Keratinocyte (primary cell): Measurements from ENCODE around the gene TRAPPC10. TPM values are rescaled to one million over a fixed set of nuclear protein-coding genes. Genes with fewer than 3 reads are reported as not detected.

Experiments
- DNase-seq: peaks from one replicate; pipeline ENCODE4 v3.0.0-alpha.2; 2011; ENCODE audit warnings: low read depth, missing footprints, low spot score
- FAIRE-seq: peaks from 2 replicates; lab custom pipeline; 2011; peaks lifted over from hg19 to GRCh38; lab: Jason Lieb, UNC
- H2AFZ ChIP-seq: 2 replicates; pipeline ENCODE4 v1.6.0; 2012; ENCODE audit warnings: low read length, control low read depth, inconsistent platforms; ENCODE audit not compliant: control insufficient read depth
- H3K27ac ChIP-seq: 2 replicates; pipeline ENCODE4 v1.5.1; 2011; ENCODE audit warnings: low read length; ENCODE audit not compliant: control insufficient read depth, insufficient read depth
- H3K27me3 ChIP-seq: 3 replicates; pipeline ENCODE4 v1.6.0; 2011; ENCODE audit warnings: low read length; ENCODE audit not compliant: control insufficient read depth, insufficient read depth; ENCODE audit errors: extremely low read depth
- H3K36me3 ChIP-seq, 2 experiments: 2 replicates in 1 of 2; 3 replicates in 1 of 2; pipeline ENCODE4 v1.5.1; 2011; ENCODE audit warnings: low read length in 2 of 2, mild to moderate bottlenecking in 1 of 2; ENCODE audit not compliant: control insufficient read depth in 2 of 2, insufficient read depth in 2 of 2; ENCODE audit errors: extremely low read depth in 1 of 2
- H3K4me1 ChIP-seq: 3 replicates; pipeline ENCODE4 v1.5.1; 2011; ENCODE audit warnings: low read length; ENCODE audit not compliant: control insufficient read depth, insufficient read depth; ENCODE audit errors: extremely low read depth
- H3K4me2 ChIP-seq: 3 replicates; pipeline ENCODE4 v1.6.0; 2011; ENCODE audit warnings: low read depth, low read length; ENCODE audit not compliant: control insufficient read depth, insufficient read depth; ENCODE audit errors: extremely low read depth
- H3K4me3 ChIP-seq, 3 experiments: fragments of 200-600 bp in 1 of 3; sonication (generic) in 1 of 3; 2 replicates in 2 of 3; 3 replicates in 1 of 3; pipeline ENCODE4 v1.5.1; 2011 to 2016; ENCODE audit warnings: low read length in 3 of 3, mild to moderate bottlenecking in 3 of 3, control low read depth in 2 of 3, inconsistent platforms in 1 of 3, low read depth in 1 of 3, mixed read lengths in 1 of 3, mixed run types in 1 of 3, moderate library complexity in 1 of 3; ENCODE audit not compliant: control insufficient read depth in 2 of 3, insufficient read depth in 2 of 3; ENCODE audit errors: extremely low read depth in 1 of 3
- H3K79me2 ChIP-seq: 2 replicates; pipeline ENCODE4 v1.6.0; 2012; ENCODE audit warnings: low read length; ENCODE audit not compliant: control insufficient read depth, insufficient read depth
- H3K9ac ChIP-seq: 3 replicates; pipeline ENCODE4 v1.6.0; 2011; ENCODE audit warnings: low read length; ENCODE audit not compliant: control insufficient read depth, insufficient read depth; ENCODE audit errors: extremely low read depth
- H3K9me1 ChIP-seq: 3 replicates; pipeline ENCODE4 v1.6.0; 2011; ENCODE audit warnings: low read length; ENCODE audit not compliant: control insufficient read depth, insufficient read depth; ENCODE audit errors: extremely low read depth
- H3K9me3 ChIP-seq: 2 replicates; pipeline ENCODE4 v1.5.1; 2012; ENCODE audit warnings: low read depth, low read length; ENCODE audit not compliant: control insufficient read depth
- H4K20me1 ChIP-seq: 3 replicates; pipeline ENCODE4 v1.6.0; 2011; ENCODE audit warnings: low read length; ENCODE audit not compliant: control insufficient read depth, insufficient read depth; ENCODE audit errors: extremely low read depth
- EZH2 ChIP-seq: IDR thresholded peaks from one replicate; pipeline ENCODE4 v1.6.1; 2012; ENCODE audit warnings: inconsistent platforms, mild to moderate bottlenecking, low read length, moderate library complexity
- dilution Hi-C: fragments of 300-500 bp; cut with MboI; formaldehyde crosslinking; loops from one replicate; pipeline ENCODE4 v1.7.0; 2020; ENCODE audit warnings: low sequenced_read_pairs; ENCODE audit not compliant: extremely low pct_ligation_motif_present
- polyA plus RNA-seq, 5 experiments: library from polyadenylated mRNA; depleted of rRNA in 3 of 5; stranded (reverse) in 3 of 5; stranded (forward) in 1 of 5; unstranded in 1 of 5; fragments of >200 nt; gene quantifications; 1 replicate in 1 of 5; 2 replicates in 3 of 5; 3 replicates in 1 of 5; pipeline versions ENCODE4 v1.2.1 to v1.2.3, GENCODE V29; 2011 to 2012; ENCODE audit warnings: missing spikeins in 2 of 5, low read depth in 1 of 5, low replicate concordance in 1 of 5
- TF ChIP-seq, protein P1 (sequence below), 3 experiments: IDR thresholded peaks in 1 of 3; conservative IDR thresholded peaks in 1 of 3; optimal IDR thresholded peaks in 1 of 3; 2 replicates in 2 of 3; 3 replicates in 1 of 3; pipeline versions ENCODE3 to v1.5.1; 2011; ENCODE audit warnings: low read length in 3 of 3, mild to moderate bottlenecking in 3 of 3, moderate library complexity in 2 of 3, control low read depth in 1 of 3, inconsistent platforms in 1 of 3; ENCODE audit not compliant: insufficient read depth in 2 of 3; ENCODE audit errors: extremely low read depth in 1 of 3

Gene TRAPPC10
- polyA plus RNA-seq, 1 donor (not counting 4 experiments of a cell fraction or from before 2014, with no cell fraction given): 21.6 TPM

DNA sequence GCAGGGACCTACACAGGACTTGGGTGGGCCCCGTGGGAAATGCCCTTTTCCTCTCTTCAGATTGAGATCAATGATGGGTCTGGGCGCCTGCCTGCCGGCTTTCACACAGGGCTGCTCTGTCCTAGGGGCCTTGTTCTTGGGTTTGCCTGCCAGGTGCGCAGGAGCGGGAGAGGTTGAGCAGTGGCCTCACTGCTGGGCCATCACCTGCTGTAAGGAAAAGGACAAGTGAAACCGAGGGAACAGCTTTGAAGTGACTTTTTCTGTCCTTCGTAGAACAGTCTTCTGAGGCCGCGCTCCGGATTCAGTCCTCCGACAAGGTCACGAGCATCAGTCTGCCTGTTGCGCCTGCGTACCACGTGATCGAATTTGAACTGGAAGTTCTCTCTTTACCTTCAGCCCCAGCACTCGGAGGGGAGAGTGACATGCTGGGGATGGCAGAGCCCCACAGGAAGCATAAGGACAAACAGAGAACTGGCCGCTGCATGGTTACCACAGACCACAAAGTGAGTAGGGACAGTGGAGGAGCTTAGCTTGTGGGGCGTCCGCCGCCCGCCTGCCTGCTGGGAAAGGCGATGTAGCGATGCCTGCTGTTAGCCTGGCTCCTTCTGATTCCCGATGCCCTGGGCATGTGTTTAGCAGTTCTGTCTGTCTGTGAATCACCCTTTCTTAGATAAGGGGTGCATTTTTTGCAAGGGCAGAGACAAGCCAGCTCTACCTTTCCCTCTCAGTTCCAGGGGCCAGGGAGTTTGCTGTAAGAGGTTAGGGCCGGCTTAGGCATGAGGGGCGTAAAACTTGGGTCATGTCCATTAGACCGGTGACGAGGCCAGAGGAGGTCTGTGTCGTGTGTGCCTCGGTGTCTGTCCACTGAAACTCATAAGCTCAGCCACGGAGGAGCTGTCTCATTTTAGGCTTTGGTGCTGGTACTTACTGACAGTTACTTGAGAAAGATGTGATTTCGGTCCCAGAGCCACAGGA lies 75.6 kb downstream of the TRAPPC10 start:
- Histone ChIP-seq H3K27me3 (no peaks in the 10 kb centered on the region), H4K20me1 (no peaks in the 10 kb centered on the region), H3K9me1 (no peaks in the 10 kb centered on the region), H3K27ac (no peak overlapping the region), H3K79me2 (no peaks in the 10 kb centered on the region), H3K4me1 (peaks cover 6% of the 10 kb centered on the region), H3K9me3 (no peaks in the 10 kb centered on the region), H3K9ac (no peak overlapping the region), H3K4me3 (no peak overlapping the region), H2AFZ (no peak overlapping the region), H3K36me3 (peaks cover 38 to 40% of the 10 kb centered on the region in 2 experiments), H3K4me2 (no peak overlapping the region)
- dilution Hi-C loops: no loop called here
- FAIRE-seq (no peak), DNase-seq (no peak)
- TF ChIP-seq, protein P1, sequence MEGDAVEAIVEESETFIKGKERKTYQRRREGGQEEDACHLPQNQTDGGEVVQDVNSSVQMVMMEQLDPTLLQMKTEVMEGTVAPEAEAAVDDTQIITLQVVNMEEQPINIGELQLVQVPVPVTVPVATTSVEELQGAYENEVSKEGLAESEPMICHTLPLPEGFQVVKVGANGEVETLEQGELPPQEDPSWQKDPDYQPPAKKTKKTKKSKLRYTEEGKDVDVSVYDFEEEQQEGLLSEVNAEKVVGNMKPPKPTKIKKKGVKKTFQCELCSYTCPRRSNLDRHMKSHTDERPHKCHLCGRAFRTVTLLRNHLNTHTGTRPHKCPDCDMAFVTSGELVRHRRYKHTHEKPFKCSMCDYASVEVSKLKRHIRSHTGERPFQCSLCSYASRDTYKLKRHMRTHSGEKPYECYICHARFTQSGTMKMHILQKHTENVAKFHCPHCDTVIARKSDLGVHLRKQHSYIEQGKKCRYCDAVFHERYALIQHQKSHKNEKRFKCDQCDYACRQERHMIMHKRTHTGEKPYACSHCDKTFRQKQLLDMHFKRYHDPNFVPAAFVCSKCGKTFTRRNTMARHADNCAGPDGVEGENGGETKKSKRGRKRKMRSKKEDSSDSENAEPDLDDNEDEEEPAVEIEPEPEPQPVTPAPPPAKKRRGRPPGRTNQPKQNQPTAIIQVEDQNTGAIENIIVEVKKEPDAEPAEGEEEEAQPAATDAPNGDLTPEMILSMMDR (optimal IDR thresholded peaks at IDR 0.05 in 1 of 3, IDR thresholded peaks at IDR 0.05 in 1 of 3, conservative IDR thresholded peaks at IDR 0.05 in 1 of 3; ENCODE audit: extremely low read depth in 1 of 3, insufficient read depth in 2 of 3, low read length in 3 of 3): no peak
- no peak for TF ChIP-seq EZH2

DNA sequence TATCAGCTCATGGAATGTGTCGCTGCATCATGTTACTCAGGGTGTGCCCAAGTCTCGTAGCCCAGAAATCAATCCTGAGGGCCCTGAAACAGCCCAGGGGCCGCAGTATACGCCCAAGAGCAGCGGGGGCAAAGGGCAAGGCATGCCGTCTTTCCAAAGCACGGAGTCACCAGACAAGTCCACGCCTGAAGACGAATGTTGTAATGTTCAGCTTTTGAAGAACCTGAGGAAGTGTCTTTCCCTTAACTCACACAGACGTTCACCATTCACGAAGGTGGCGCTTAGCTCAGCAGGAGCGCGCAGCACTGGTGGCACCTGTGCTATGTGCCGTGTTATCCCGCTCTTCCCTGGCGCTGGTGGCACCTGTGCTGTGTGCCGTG lies 76.3 kb downstream of the TRAPPC10 start:
- H2AFZ ChIP-seq: no peak overlapping the region
- peaks cover 36 to 38% of the 10 kb centered on the region in 2 experiments for H3K36me3 ChIP-seq
- no peaks in the 10 kb centered on the region for H3K9me3 ChIP-seq
- no peak for TF ChIP-seq EZH2
- TF ChIP-seq, protein P1 (optimal IDR thresholded peaks at IDR 0.05 in 1 of 3, IDR thresholded peaks at IDR 0.05 in 1 of 3, conservative IDR thresholded peaks at IDR 0.05 in 1 of 3; ENCODE audit: extremely low read depth in 1 of 3, insufficient read depth in 2 of 3, low read length in 3 of 3): no peak
- H3K9me1 ChIP-seq: no peaks in the 10 kb centered on the region
- no peak overlapping the region for H3K9ac ChIP-seq
- H3K27ac ChIP-seq: no peak overlapping the region
- FAIRE-seq (no peak), DNase-seq (no peak)
- H3K4me3 ChIP-seq: no peak overlapping the region
- no peaks in the 10 kb centered on the region for H3K4me1 ChIP-seq
- no peaks in the 10 kb centered on the region for H4K20me1 ChIP-seq
- no peaks in the 10 kb centered on the region for H3K27me3 ChIP-seq
- H3K79me2 ChIP-seq: no peaks in the 10 kb centered on the region
- dilution Hi-C loops: no loop called here
- H3K4me2 ChIP-seq: no peak overlapping the region
